HCT116 (cell line): ENCODE data around the gene GNPTG. TPM values are rescaled to one million over a fixed set of nuclear protein-coding genes. Genes with fewer than 3 reads are reported as not detected.

Experiments used
- ATAC-seq: fragments of 200-7000 bp; cut with Tn5 transposase; 2 replicates; pipeline ENCODE4 v1.9.1; 2020; ENCODE audit warnings: mild to moderate bottlenecking, moderate library complexity
- BruUV-seq: library from RNA; stranded (reverse); fragments of 400-500 nt; replicated peaks from 2 replicates; lab custom pipeline; 2021; lab: Mats Ljungman, UMichigan
- CTCF ChIA-PET: fragments of 300-600 bp; sonication (Branson Sonifier 250); formaldehyde crosslinking; loops from one replicate; lab custom pipeline; 2021; ENCODE audit warnings: antibody characterized with exemption; lab: Charles Lee
- POLR2A ChIA-PET: fragments of 300-600, 350-600 bp; sonication (Branson Sonifier 250); formaldehyde crosslinking; loops from one replicate; lab custom pipeline; 2021; ENCODE audit warnings: antibody characterized with exemption; lab: Charles Lee
- RAD21 ChIA-PET, 2 experiments: fragments of 300-600 bp; sonication (Branson Sonifier 250); formaldehyde crosslinking; loops; one replicate each; lab custom pipeline; 2023; ENCODE audit warnings: low total read pairs in 2 of 2; ENCODE audit not compliant: uncharacterized antibody in 2 of 2, unreplicated experiment in 2 of 2, low non-redundant PET in 1 of 2; lab: Charles Lee
- DNase-seq: peaks from one replicate; pipeline ENCODE4 v3.0.0-alpha.2; 2010; ENCODE audit warnings: low read depth, low spot score
- H2AFZ ChIP-seq: fragments of 200-600 bp; shearing (Covaris generic), sonication (generic); 2 replicates; pipeline ENCODE4 v1.6.1; 2017; ENCODE audit warnings: low read depth, mixed run types, mixed read lengths, antibody characterized with exemption, low read length; ENCODE audit not compliant: poor library complexity, severe bottlenecking
- H3K27ac ChIP-seq: 2 replicates; pipeline ENCODE4 v1.5.1; 2012; ENCODE audit warnings: low read depth, low read length
- H3K27me3 ChIP-seq: fragments of 200-600 bp; sonication (generic); 2 replicates; pipeline ENCODE4 v1.6.1; 2016; ENCODE audit warnings: mixed run types, low read length, mixed read lengths; ENCODE audit not compliant: insufficient read depth
- H3K36me3 ChIP-seq, 2 experiments: fragments of 200-500 bp in 1 of 2; fragments of 200-600 bp in 1 of 2; sonication (Bioruptor generic) in 1 of 2; sonication (generic) in 1 of 2; 2 replicates each; pipeline versions ENCODE4 v1.5.1 to v1.6.1; 2014 to 2016; ENCODE audit warnings: low read length in 2 of 2, inconsistent platforms in 1 of 2, mixed read lengths in 1 of 2, mixed run types in 1 of 2; ENCODE audit not compliant: insufficient read depth in 2 of 2, control insufficient read depth in 1 of 2
- H3K4me1 ChIP-seq, 2 experiments: fragments of 200-600 bp in 1 of 2; sonication (generic) in 1 of 2; 2 replicates each; pipeline versions ENCODE4 v1.5.1 to v1.6.1; 2012 to 2017; ENCODE audit warnings: low read length in 2 of 2, inconsistent platforms in 1 of 2, mild to moderate bottlenecking in 1 of 2, mixed read lengths in 1 of 2, mixed run types in 1 of 2, moderate library complexity in 1 of 2; ENCODE audit not compliant: insufficient read depth in 2 of 2, control insufficient read depth in 1 of 2
- H3K4me2 ChIP-seq: fragments of 200-600 bp; sonication (generic); 2 replicates; pipeline ENCODE4 v1.6.1; 2017; ENCODE audit warnings: mixed run types, low read length, mixed read lengths
- H3K4me3 ChIP-seq, 2 experiments: fragments of 200-600 bp in 1 of 2; sonication (generic) in 1 of 2; replicated peaks in 1 of 2; 2 replicates each; pipeline ENCODE4 v1.5.1; 2011 to 2016; ENCODE audit warnings: low read length in 2 of 2, control low read depth in 1 of 2, low read depth in 1 of 2, mild to moderate bottlenecking in 1 of 2, mixed read lengths in 1 of 2, mixed run types in 1 of 2
- H3K79me2 ChIP-seq: fragments of 200-600 bp; sonication (generic); 2 replicates; pipeline ENCODE4 v1.6.1; 2017; ENCODE audit warnings: mild to moderate bottlenecking, mixed run types, low read length, moderate library complexity, mixed read lengths; ENCODE audit not compliant: insufficient read depth
- H3K9ac ChIP-seq: fragments of 200-600 bp; sonication (generic); 2 replicates; pipeline ENCODE4 v1.6.1; 2016; ENCODE audit warnings: low read length, mixed read lengths
- H3K9me2 ChIP-seq: fragments of 200-600 bp; sonication (generic), shearing (Covaris generic); 2 replicates; pipeline ENCODE4 v1.6.1; 2017; ENCODE audit warnings: mixed run types, mild to moderate bottlenecking, moderate library complexity; ENCODE audit not compliant: insufficient read depth
- H3K9me3 ChIP-seq, 2 experiments: fragments of 200-500 bp in 1 of 2; fragments of 200-600 bp in 1 of 2; sonication (Bioruptor generic) in 1 of 2; sonication (generic) in 1 of 2; 2 replicates each; pipeline ENCODE4 v1.6.1; 2014 to 2017; ENCODE audit warnings: low read length in 2 of 2, mixed read lengths in 2 of 2, inconsistent platforms in 1 of 2, low read depth in 1 of 2, mild to moderate bottlenecking in 1 of 2, mixed run types in 1 of 2, moderate library complexity in 1 of 2; ENCODE audit not compliant: control insufficient read depth in 1 of 2, insufficient read depth in 1 of 2
- H4K20me1 ChIP-seq: fragments of 200-600 bp; sonication (generic), shearing (Covaris generic); 2 replicates; pipeline ENCODE4 v1.6.1; 2017; ENCODE audit warnings: mixed run types, mild to moderate bottlenecking, moderate library complexity; ENCODE audit not compliant: insufficient read depth
- CBX3 ChIP-seq: IDR thresholded peaks from 2 replicates; pipeline ENCODE4 v1.6.1; 2012; ENCODE audit warnings: low read depth
- CTCF ChIP-seq, 3 experiments: fragments of 200-600 bp in 1 of 3; sonication (generic) in 1 of 3; IDR thresholded peaks in 2 of 3; conservative IDR thresholded peaks in 1 of 3; 2 replicates each; pipeline ENCODE4 v1.5.1; 2012 to 2017; ENCODE audit warnings: low read depth in 2 of 3, low read length in 2 of 3, antibody characterized with exemption in 1 of 3, borderline replicate concordance in 1 of 3, control low read depth in 1 of 3, mild to moderate bottlenecking in 1 of 3, mixed read lengths in 1 of 3, mixed run types in 1 of 3, moderate library complexity in 1 of 3; ENCODE audit not compliant: insufficient read depth in 1 of 3
- ELF1 ChIP-seq: IDR thresholded peaks from 2 replicates; pipeline ENCODE4 v1.6.1; 2012; ENCODE audit warnings: low read depth, borderline replicate concordance
- EZH2 ChIP-seq: fragments of 200-600 bp; sonication (generic); IDR thresholded peaks from 2 replicates; pipeline ENCODE4 v1.6.1; 2017; ENCODE audit warnings: antibody characterized with exemption, mixed run types
- EZH2phosphoT487 ChIP-seq: fragments of 200-600 bp; IDR thresholded peaks from 2 replicates; pipeline ENCODE4 v1.6.1; 2018; ENCODE audit warnings: antibody characterized with exemption, borderline replicate concordance
- FOSL1 ChIP-seq: IDR thresholded peaks from 2 replicates; pipeline ENCODE4 v1.6.1; 2012; ENCODE audit warnings: low read depth
- JUND ChIP-seq: IDR thresholded peaks from 2 replicates; pipeline ENCODE4 v1.6.1; 2012
- POLR2A ChIP-seq: IDR thresholded peaks from 2 replicates; pipeline ENCODE4 v1.7.0; 2011; ENCODE audit warnings: borderline replicate concordance; ENCODE audit not compliant: insufficient read depth, insufficient read length; ENCODE audit errors: extremely low read depth
- POLR2AphosphoS5 ChIP-seq: IDR thresholded peaks from 2 replicates; pipeline ENCODE4 v1.6.1; 2011; ENCODE audit warnings: mild to moderate bottlenecking, low read depth, low read length, moderate library complexity
- RAD21 ChIP-seq: IDR thresholded peaks from 2 replicates; pipeline ENCODE4 v1.6.1; 2012; ENCODE audit warnings: low read depth, mild to moderate bottlenecking
- SIN3A ChIP-seq: IDR thresholded peaks from 2 replicates; pipeline ENCODE4 v1.6.1; 2012; ENCODE audit warnings: low read depth
- ZNF274 ChIP-seq: fragments of 200-500 bp; sonication (Bioruptor generic); IDR thresholded peaks from 2 replicates; pipeline ENCODE4 v1.6.1; 2014; ENCODE audit warnings: mild to moderate bottlenecking, low read depth, low read length, inconsistent platforms
- intact Hi-C: fragments of 100-400 bp; cut with micrococcal nuclease; formaldehyde crosslinking; loops from 2 replicates; pipeline ENCODE4 v1.10.0; 2022
- total RNA-seq: library from RNA; stranded (reverse); gene quantifications from one replicate; pipeline ENCODE4 v1.2.1, GENCODE V29; 2021; ENCODE audit not compliant: unreplicated experiment
- TF ChIP-seq, protein P1 (sequence below): IDR thresholded peaks from 2 replicates; pipeline ENCODE4 v1.6.1; 2012; ENCODE audit warnings: low read depth
- TF ChIP-seq, protein P2 (sequence below): IDR thresholded peaks from 2 replicates; pipeline ENCODE4 v1.6.1; 2012

The GNPTG gene
- total RNA-seq, 1 experiment from 2014 or later, result 35.2 TPM

DNA sequence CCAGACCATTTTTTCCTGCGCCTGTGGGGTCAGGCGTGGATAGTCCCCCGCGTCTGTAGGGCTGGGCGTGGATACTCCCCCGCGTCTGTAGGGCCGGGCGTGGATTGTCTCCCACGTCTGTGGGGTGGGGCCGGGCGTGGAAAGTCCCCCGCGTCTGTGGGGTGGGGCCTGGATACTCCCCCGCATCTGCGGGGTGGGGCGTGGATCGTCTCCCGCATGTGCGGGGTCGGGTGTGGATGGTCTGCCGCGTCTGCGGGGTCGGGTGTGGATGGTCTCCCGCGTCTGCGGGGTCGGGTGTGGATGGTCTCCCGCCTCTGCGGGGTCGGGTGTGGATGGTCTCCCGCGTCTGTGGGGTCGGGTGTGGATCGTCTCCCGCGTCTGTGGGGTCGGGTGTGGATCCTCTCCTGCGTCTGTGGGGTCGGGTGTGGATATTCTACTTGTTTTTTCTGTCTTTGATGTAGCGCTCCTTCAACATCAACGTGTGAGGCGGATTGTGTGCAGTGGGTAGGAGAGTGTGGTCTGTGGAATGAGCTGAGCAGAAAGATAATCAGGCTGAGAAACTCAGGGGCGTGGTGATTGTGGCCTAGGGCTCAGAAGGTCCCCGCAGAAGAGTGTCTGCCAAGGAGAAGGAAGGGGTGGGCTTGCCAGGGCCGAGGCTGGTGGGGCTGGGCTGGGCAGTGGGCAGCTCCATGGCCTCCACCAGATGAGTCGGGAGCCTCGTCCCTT lies 3.2 kb downstream of the GNPTG start (continued):
- no peak for TF ChIP-seq CTCF (IDR thresholded peaks at IDR 0.05 in 2 of 3, conservative IDR thresholded peaks at IDR 0.05 in 1 of 3; ENCODE audit: borderline replicate concordance in 1 of 3, insufficient read depth in 1 of 3, low read depth in 2 of 3, low read length in 2 of 3)
- TF ChIP-seq ELF1, result no peak
- TF ChIP-seq EZH2, result no peak
- TF ChIP-seq EZH2phosphoT487, result no peak
- TF ChIP-seq POLR2A, result no peak
- no peak for TF ChIP-seq RAD21
- no peak for TF ChIP-seq POLR2AphosphoS5
- no peak for TF ChIP-seq CBX3

- no peak for ATAC-seq
- Histone ChIP-seq H3K4me1 (peaks cover 32 to 48% of the 10 kb centered on the region in 2 experiments), H2AFZ (no peak overlapping the region), H3K27ac (no peak overlapping the region), H3K36me3 (peaks cover under 1 to 1% of the 10 kb centered on the region in 2 experiments; a peak in 1 of 4 replicates), H3K4me2 (no peak overlapping the region), H4K20me1 (no peaks in the 10 kb centered on the region), H3K27me3 (no peaks in the 10 kb centered on the region), H3K9me3 (no peaks in the 10 kb centered on the region), H3K9ac (no peak overlapping the region), H3K9me2 (no peaks in the 10 kb centered on the region), H3K4me3 (no peak overlapping the region), H3K79me2 (peaks cover 89% of the 10 kb centered on the region)
- ChIA-PET CTCF (no interaction called here), POLR2A (no interaction called here), RAD21 (no interaction called here)
- TF ChIP-seq JUND, result no peak
- TF ChIP-seq, protein P1, sequence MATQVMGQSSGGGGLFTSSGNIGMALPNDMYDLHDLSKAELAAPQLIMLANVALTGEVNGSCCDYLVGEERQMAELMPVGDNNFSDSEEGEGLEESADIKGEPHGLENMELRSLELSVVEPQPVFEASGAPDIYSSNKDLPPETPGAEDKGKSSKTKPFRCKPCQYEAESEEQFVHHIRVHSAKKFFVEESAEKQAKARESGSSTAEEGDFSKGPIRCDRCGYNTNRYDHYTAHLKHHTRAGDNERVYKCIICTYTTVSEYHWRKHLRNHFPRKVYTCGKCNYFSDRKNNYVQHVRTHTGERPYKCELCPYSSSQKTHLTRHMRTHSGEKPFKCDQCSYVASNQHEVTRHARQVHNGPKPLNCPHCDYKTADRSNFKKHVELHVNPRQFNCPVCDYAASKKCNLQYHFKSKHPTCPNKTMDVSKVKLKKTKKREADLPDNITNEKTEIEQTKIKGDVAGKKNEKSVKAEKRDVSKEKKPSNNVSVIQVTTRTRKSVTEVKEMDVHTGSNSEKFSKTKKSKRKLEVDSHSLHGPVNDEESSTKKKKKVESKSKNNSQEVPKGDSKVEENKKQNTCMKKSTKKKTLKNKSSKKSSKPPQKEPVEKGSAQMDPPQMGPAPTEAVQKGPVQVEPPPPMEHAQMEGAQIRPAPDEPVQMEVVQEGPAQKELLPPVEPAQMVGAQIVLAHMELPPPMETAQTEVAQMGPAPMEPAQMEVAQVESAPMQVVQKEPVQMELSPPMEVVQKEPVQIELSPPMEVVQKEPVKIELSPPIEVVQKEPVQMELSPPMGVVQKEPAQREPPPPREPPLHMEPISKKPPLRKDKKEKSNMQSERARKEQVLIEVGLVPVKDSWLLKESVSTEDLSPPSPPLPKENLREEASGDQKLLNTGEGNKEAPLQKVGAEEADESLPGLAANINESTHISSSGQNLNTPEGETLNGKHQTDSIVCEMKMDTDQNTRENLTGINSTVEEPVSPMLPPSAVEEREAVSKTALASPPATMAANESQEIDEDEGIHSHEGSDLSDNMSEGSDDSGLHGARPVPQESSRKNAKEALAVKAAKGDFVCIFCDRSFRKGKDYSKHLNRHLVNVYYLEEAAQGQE, result no peak
- no peak for TF ChIP-seq EZH2
- TF ChIP-seq, protein P2, sequence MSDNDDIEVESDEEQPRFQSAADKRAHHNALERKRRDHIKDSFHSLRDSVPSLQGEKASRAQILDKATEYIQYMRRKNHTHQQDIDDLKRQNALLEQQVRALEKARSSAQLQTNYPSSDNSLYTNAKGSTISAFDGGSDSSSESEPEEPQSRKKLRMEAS, result no peak
- TF ChIP-seq ZNF274, result no peak
- no peak for TF ChIP-seq SIN3A
- TF ChIP-seq FOSL1, result no peak
- intact Hi-C loops, result no loop called here
- no TSS peak for BruUV-seq
- DNase-seq, result no peak
Measured at GRCh38 chr16:1355591-1355990, 3.9 kb downstream of the GNPTG start.
